ENCODE results near the gene SRBD1. TPM values are rescaled to one million over a fixed set of nuclear protein-coding genes. Genes with fewer than 3 reads are reported as not detected.

The SRBD1 gene
- total RNA-seq, 1 experiment from 2014 or later, result 33.3 TPM

DNA sequence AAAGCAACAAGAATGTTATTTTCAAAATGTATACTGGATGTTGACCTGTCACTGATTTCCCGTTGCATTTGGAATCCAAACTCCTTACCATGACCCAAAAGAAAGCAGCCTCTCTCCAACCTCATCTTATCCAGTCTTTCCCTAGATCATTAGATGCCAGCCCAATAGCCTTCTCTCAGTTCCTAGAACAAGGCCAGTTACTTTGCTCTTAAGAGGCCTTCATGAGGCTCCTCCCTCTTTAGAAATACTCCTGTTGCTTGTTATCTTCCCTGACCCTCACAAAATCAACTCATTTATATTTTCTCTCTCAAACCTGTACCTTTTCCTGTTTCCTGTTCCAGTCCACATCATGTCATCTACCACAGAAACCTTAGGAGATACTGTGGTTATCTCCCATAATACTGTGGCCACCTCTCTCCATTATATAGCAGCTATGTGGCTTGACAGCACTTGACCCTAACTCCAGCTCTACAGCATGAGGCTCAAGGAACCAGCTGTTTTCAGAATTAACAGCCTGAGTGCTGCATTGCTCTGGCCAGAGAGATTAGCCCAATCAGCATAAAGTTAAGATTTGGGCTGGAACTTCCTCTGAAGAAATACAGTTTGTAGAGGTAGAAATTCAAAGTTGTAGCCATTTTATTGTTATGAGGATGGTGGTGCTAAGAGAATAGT is 22.8 kb downstream of the SRBD1 start:
- Histone ChIP-seq H3K27me3 (no peaks in the 10 kb centered on the region), H3K4me3 (no peak overlapping the region), H3K9me3 (replicated peaks) (no peaks in the 10 kb centered on the region), H3K36me3 (peaks cover 16% of the 10 kb centered on the region; the same call in 1 of the 2 replicates), H3K4me1 (peaks cover 10% of the 10 kb centered on the region), H3K27ac (no peak overlapping the region)
- DNase-seq, result peak; percentile 54 to 80

DNA sequence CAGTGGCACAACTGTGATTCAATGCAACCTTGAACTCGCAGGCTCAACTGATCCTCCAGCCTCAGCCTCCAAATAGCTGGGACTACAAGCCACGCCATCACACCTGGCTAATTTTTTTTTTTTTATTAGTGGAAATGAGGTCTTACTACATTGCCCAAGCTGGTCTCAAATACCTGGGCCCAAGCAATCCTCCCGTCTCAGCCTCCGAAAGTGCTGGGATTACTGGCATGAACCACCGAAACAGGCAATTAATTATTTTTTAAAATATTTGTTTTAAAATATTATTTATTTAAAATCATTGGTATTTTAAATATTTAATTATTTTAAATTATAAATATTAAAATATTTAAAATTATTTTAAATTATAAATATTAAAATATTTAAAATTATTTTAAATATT is 24.5 kb downstream of the SRBD1 start:
- Histone ChIP-seq H3K4me3 (no peak overlapping the region), H3K27me3 (no peaks in the 10 kb centered on the region), H3K4me1 (peaks cover 10% of the 10 kb centered on the region), H3K36me3 (peaks cover 16% of the 10 kb centered on the region; the same call in 1 of the 2 replicates), H3K9me3 (replicated peaks) (no peaks in the 10 kb centered on the region), H3K27ac (no peak overlapping the region)
- DNase-seq, result no peak

DNA sequence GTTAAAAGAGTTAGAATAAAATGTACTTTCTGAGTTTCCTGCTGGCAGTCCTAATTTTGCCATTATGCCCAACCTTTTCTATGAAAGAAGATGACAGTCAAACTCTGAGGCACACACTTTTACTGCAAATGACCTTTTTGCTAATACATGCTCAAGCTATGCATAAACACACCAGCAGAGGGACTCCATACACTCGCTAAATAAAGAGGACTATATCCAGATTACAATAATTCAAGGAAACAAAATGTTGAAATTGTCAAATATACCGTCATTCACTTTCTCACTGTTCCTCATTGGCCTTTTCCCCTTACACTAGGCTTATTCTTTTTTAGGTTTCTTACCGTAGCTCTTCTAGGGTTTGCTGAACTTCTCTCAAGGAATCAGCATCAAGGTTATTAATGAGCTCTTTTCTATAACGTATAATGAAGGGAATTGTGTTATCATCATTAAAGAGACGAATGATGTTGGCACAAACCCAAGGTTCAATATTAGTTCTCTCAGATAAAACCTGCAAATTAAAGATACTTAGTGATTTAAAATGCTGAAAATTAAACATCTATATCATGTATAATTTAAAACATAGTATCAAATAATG is 25.7 kb downstream of the SRBD1 start:
- H3K9me3 ChIP-seq (replicated peaks), result no peaks in the 10 kb centered on the region
- H3K36me3 ChIP-seq, result peaks cover 15% of the 10 kb centered on the region; the same call in 1 of the 2 replicates
- H3K27me3 ChIP-seq, result no peaks in the 10 kb centered on the region
- peak in 1 of 2 experiments; percentile 63 for DNase-seq
- no peak overlapping the region for H3K27ac ChIP-seq
- H3K4me1 ChIP-seq, result peaks cover 10% of the 10 kb centered on the region
- H3K4me3 ChIP-seq, result no peak overlapping the region

DNA sequence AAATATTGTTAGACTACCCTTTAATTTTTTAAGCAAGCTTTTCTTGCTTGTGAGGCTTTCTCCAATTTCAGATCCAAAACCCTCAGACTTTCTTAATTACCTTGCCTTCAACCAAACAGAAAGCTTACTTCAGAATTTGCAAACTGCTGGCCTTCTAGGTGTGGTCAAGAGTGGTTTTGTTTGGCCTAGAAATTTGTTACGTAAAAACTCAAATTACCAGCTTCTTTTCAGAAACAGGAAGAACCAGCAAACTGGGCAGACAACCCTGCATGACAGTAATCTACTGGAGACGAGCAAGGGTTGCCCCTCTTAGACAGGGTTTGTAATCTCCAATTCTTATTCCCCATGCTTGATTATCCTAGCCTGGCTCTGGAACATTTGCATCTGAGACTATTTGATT is 27.1 kb downstream of the SRBD1 start:
- Histone ChIP-seq H3K9me3 (replicated peaks) (no peaks in the 10 kb centered on the region), H3K27ac (no peak overlapping the region), H3K27me3 (no peaks in the 10 kb centered on the region), H3K4me1 (peaks cover 10% of the 10 kb centered on the region), H3K36me3 (peaks cover 19% of the 10 kb centered on the region), H3K4me3 (no peak overlapping the region)
- no peak for DNase-seq

DNA sequence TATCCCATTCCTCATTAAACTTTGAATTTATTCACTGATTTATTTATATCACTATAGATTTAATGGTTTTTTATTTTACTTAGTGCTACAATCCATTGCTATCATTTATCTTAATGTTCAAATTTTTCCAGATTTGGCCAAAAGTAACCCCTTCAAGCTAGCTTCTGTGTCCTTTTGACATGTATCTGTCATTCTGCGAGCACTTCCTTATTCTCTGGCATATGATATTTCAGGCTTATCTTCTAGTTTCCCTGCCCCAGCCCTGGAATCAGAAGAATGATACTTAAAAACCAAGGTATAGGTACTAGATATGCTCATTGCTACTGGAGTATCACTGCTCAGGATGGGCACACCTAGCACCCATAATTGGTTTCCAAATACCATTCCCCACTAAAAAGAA is 28.5 kb downstream of the SRBD1 start:
- H3K9me3 ChIP-seq (replicated peaks), result no peaks in the 10 kb centered on the region
- no peak overlapping the region for H3K27ac ChIP-seq
- no peaks in the 10 kb centered on the region for H3K27me3 ChIP-seq
- no peaks in the 10 kb centered on the region for H3K4me1 ChIP-seq
- H3K36me3 ChIP-seq, result peaks cover 22% of the 10 kb centered on the region
- H3K4me3 ChIP-seq, result no peak overlapping the region
- no peak for DNase-seq

DNA sequence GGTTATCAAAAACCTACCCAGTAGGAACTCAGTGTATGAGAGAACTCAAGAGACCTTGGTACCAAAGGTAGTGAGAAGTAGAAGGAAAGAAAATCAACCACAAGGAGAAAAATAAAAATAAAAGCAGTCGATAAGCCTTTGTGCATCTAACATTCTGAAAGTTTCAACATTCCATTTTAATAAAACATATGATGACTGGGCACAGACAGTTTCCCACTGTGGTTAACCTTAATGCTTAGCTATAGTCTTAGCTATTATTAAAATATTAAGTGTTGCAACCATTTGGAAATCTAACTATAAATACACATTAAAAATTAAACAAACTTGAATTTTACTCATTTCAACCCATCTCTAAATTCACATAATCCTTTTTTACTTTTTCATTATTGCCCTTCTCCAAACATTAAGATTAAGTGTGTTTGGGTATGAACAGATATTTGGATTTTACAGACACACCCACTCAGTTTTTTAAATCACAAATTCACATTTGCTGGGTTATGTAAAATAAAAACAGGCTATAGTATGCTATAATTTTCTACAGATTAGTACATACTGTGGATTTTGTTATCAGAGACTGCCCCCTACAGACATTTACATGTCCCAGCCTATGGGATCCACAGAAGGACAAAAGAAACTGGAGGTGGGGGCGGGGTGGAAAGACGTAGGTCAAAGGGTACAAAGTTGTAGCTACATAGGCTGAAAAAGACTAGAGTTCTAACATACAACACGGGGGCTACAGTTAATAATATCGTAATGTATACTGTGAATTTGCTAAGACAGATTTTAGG is 32.8 kb downstream of the SRBD1 start:
- no peaks in the 10 kb centered on the region for H3K9me3 ChIP-seq (replicated peaks)
- DNase-seq, result peak; percentile 51 to 75
- no peak overlapping the region for H3K4me3 ChIP-seq
- no peaks in the 10 kb centered on the region for H3K4me1 ChIP-seq
- H3K27me3 ChIP-seq, result no peaks in the 10 kb centered on the region
- H3K27ac ChIP-seq, result no peak overlapping the region
- H3K36me3 ChIP-seq, result peaks cover 36% of the 10 kb centered on the region

DNA sequence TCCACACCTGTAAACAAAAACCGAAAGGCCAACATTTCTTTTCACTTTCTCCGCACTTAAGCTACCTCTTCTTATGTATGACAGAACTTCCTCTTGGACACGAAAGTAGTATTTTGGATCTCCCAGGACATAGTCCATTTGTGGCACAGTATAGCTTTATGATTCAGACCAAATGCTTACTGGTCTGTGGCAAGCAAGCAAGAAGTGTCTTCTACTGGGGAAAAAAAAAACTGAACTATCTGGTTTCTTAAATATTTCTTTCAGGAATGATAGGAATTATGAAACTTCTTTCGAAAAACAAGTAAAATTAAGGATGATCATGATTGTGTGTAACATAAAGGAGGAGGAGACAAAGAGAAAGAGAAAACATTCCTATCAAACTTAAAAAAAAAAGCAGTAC is 33.6 kb downstream of the SRBD1 start:
- Histone ChIP-seq H3K9me3 (replicated peaks) (no peaks in the 10 kb centered on the region), H3K27me3 (no peaks in the 10 kb centered on the region), H3K4me1 (no peaks in the 10 kb centered on the region), H3K4me3 (no peak overlapping the region), H3K27ac (no peak overlapping the region), H3K36me3 (peaks cover 44% of the 10 kb centered on the region)
- no peak for DNase-seq

DNA sequence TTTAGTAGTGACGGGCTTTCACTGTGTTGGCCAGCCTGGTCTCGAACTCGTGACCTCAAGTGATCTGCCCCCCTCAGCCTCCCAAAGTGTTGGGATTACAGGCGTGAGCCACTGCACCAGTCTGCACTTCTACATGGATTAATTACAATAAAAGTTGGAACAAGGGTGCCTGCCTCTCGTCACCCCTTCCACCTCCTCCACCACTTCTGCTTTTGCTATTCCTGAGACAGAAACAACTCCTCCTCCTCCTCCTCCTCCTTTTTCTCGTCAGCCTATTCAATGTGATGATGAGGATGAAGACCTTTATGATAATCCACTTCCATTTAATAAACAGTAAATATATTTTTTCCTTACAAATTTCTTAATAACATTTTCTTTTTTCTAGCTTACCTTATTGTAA is 35.2 kb downstream of the SRBD1 start:
- H3K9me3 ChIP-seq (replicated peaks), result no peaks in the 10 kb centered on the region
- DNase-seq, result no peak
- H3K4me3 ChIP-seq, result no peak overlapping the region
- H3K36me3 ChIP-seq, result peaks cover 41% of the 10 kb centered on the region
- H3K27me3 ChIP-seq, result no peaks in the 10 kb centered on the region
- H3K4me1 ChIP-seq, result no peaks in the 10 kb centered on the region
- no peak overlapping the region for H3K27ac ChIP-seq

DNA sequence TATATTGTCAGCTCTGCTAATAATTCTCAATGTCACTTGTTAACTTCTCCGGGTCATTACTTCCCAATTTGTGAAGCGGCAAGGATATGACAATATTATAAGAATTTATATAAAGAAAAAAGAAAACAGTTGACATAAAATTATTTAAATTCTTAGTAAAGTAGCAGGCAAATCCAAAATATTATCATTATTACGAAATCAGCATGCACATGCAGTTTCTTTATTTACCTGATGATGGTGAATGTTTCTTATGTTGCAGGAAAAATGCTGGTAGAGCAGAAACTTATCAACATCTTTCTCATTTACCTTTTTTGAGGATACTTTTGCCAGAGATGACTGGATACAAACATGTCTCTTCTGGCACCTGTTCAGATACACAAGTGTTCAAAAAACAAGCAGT is 38.1 kb downstream of the SRBD1 start:
- no peak overlapping the region for H3K4me3 ChIP-seq
- no peaks in the 10 kb centered on the region for H3K4me1 ChIP-seq
- H3K9me3 ChIP-seq (replicated peaks), result no peaks in the 10 kb centered on the region
- H3K27ac ChIP-seq, result no peak overlapping the region
- DNase-seq, result no peak
- H3K27me3 ChIP-seq, result no peaks in the 10 kb centered on the region
- peaks cover 39% of the 10 kb centered on the region for H3K36me3 ChIP-seq

DNA sequence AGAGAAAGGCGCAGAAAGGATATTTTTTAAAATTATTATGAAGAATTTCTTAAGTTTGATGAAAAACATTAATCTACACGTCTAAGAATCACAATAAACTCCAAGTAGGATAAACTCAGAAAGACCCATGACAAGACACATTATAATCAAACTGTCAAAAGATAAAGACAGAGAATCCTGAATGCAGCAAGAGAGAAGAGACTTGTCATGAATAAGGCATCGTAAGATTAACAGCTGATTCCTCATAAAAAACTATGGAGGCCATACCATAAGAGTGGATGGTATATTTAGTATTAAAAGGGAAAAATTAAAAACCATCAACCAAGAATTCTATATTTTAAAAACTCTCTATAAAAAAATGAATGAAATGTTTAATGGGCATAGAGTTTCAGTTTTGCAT is 39.1 kb downstream of the SRBD1 start:
- no peak for DNase-seq
- Histone ChIP-seq H3K4me3 (no peak overlapping the region), H3K36me3 (peaks cover 33% of the 10 kb centered on the region), H3K9me3 (replicated peaks) (no peaks in the 10 kb centered on the region), H3K4me1 (no peaks in the 10 kb centered on the region), H3K27me3 (no peaks in the 10 kb centered on the region), H3K27ac (no peak overlapping the region)

DNA sequence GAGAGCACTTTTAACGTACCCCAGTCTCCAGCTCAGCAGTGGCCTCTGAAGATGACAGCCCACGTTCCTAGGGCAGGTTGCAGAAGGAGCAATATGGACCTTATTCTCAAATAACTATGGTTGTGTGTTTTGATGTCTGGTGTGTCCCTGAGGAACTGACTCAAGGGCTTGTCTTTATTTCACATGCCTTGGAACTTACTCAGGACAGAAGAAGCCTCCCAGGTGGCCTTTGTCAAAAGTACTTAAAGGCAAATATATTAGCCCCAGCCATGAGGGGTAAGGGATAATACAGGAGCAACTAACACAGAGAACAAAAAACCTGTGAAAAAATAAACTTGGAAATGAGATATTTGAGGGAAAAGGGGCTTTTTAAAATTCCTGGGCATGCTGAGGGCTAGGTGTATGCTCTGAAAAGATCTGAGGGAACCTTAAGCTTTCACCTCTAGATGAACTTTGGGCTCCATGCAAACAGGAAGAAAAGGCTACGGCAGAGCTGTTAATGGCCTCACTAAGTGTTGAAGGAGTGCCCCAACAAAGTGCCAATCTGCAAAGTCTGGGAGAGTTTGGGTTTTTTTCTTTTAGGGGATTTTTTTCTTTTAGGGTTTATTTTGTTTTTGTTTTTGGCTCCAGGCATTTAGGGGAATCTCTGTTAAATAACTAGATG is 40.3 kb downstream of the SRBD1 start:
- Histone ChIP-seq H3K27ac (no peak overlapping the region), H3K4me1 (no peaks in the 10 kb centered on the region), H3K4me3 (no peak overlapping the region), H3K36me3 (peaks cover 33% of the 10 kb centered on the region), H3K27me3 (no peaks in the 10 kb centered on the region), H3K9me3 (replicated peaks) (no peaks in the 10 kb centered on the region)
- DNase-seq, result no peak

DNA sequence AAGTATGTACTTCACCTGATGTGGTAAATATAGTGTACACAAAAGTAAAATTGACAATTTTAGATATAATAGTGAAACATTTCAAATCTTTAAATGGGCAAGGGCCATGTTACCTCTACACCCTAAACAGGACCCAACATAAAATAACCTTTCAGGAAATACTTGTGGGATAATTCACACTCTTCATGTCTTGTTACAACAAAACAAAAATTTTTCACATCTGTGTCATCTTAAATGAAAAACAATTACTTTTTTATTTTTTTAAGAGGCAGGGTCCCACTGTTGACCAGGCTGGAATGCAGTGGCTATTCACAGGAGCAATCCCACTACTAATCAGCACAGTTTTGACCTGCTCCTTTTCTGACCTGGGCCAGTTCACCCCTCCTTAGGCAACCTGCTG is 42.1 kb downstream of the SRBD1 start:
- Histone ChIP-seq H3K27me3 (no peaks in the 10 kb centered on the region), H3K36me3 (peaks cover 24% of the 10 kb centered on the region), H3K4me3 (no peak overlapping the region), H3K9me3 (replicated peaks) (no peaks in the 10 kb centered on the region), H3K27ac (no peak overlapping the region), H3K4me1 (no peaks in the 10 kb centered on the region)
- DNase-seq, result no peak

DNA sequence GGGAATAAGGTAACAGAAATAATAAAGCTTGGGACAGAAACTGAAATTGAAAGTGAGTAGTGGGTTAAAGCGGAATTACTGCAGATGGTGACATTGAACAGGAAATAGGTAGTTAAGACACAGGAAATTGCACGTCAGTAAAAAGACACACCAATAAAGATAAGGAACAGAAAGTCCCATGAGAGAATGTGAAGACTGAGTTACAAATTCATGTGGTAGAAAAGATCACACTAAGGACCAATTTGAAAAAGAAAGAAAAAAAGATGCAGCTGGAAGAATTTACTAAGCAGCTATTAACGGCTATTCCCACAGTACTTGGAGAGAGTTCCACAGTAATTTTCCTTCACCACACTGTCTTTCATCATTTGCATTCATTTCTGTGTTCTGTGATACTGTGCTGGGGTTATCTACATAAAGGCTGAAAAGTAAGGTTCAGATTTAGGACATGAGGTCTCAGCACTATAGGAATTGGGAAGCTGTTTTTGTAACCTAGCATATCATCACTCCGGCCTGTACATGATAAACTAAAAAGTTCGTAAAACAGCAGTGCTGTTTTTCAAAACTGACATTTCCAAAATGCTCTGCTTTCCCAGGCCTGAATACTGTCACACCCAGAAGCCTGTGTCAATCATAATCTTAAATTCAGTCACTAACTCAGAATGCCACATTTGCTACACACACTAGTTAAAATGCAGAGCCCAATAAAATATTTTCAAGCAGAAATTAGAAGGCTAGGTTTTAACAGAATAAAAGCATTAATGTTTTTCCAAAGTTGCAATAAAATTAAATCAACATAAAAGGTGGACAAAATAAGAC is 42.9 kb downstream of the SRBD1 start:
- Histone ChIP-seq H3K4me1 (no peaks in the 10 kb centered on the region), H3K36me3 (peaks cover 20% of the 10 kb centered on the region), H3K27ac (no peak overlapping the region), H3K27me3 (no peaks in the 10 kb centered on the region), H3K9me3 (replicated peaks) (no peaks in the 10 kb centered on the region), H3K4me3 (no peak overlapping the region)
- no peak for DNase-seq

DNA sequence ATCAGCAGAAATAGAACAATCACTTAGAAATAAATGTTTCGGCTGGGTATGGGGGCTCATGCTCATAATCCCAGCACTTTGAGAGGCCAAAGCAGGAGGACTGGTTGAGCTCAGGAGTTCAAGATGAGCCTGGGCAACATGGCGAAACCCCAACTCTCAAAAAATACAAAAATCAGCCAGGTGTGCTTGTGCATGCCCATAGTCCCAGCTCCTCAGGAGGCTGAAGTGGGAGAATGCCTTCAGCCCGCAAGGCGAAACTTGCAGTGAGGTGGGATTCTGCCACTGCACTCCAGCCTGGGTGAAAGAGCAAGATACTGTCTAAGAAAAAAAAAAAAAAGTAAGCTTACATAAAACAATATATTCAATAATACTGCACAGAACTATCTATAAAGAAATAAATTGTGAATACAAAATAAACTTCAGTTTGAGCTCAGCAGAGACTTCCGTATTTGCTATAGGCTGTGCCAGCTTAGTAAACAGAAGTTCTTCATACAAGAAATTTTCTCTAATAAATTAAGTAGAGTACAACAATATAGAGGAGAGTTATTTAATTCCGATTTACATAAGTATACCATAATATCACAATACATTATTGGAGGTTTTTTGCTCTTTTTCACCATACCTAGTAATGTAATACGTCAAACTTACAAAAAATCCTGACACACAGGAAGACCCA is 43.6 kb downstream of the SRBD1 start:
- no peaks in the 10 kb centered on the region for H3K27me3 ChIP-seq
- no peaks in the 10 kb centered on the region for H3K9me3 ChIP-seq (replicated peaks)
- H3K36me3 ChIP-seq, result peaks cover 12% of the 10 kb centered on the region
- no peak overlapping the region for H3K27ac ChIP-seq
- DNase-seq, result no peak
- no peak overlapping the region for H3K4me3 ChIP-seq
- no peaks in the 10 kb centered on the region for H3K4me1 ChIP-seq

All from SJCRH30 (cell line).